IMR-90 (cell line): ENCODE measurements around the gene B4GALT7. TPM values are rescaled to one million over a fixed set of nuclear protein-coding genes. Genes with fewer than 3 reads are reported as not detected.

Source experiments
- ATAC-seq: fragments of 200-7000 bp; cut with Tn5 transposase; 2 replicates; pipeline ENCODE4 v1.9.1; 2020; ENCODE audit warnings: low read depth, mild to moderate bottlenecking, moderate library complexity
- BruUV-seq: library from RNA; stranded (reverse); fragments of 400-500 nt; replicated peaks from 2 replicates; lab custom pipeline; 2021; lab: Mats Ljungman, UMichigan
- CTCF ChIA-PET: fragments of 300-600 bp; formaldehyde crosslinking; extraction: SDS; loops from one replicate; lab custom pipeline; 2021; ENCODE audit warnings: antibody characterized with exemption; lab: Yijun Ruan, JAX
- POLR2A ChIA-PET: fragments of 300-600 bp; sonication (Branson Sonifier 250); formaldehyde crosslinking; loops from one replicate; lab custom pipeline; 2022; ENCODE audit warnings: antibody characterized with exemption; ENCODE audit not compliant: unreplicated experiment; lab: Charles Lee
- DNase-seq: peaks from one replicate; pipeline ENCODE4 v3.0.0; 2013
- H2AFZ ChIP-seq: replicated peaks from 2 replicates; pipeline ENCODE3; 2013; ENCODE audit warnings: low read length, mild to moderate bottlenecking; ENCODE audit not compliant: poor library complexity
- H2AK5ac ChIP-seq: 2 replicates; pipeline ENCODE4 v1.6.1; 2013; ENCODE audit warnings: low read depth, low read length, inconsistent platforms
- H2AK9ac ChIP-seq: replicated peaks from 2 replicates; pipeline ENCODE3; 2013; ENCODE audit warnings: mild to moderate bottlenecking, low read depth, low read length, moderate library complexity; ENCODE audit not compliant: poor library complexity
- H2BK120ac ChIP-seq: 2 replicates; pipeline ENCODE4 v1.6.1; 2013; ENCODE audit warnings: low read depth, low read length, inconsistent platforms
- H2BK15ac ChIP-seq: 3 replicates; pipeline ENCODE4 v1.6.1; 2013; ENCODE audit warnings: low read depth, low read length, inconsistent platforms
- H2BK20ac ChIP-seq: 2 replicates; pipeline ENCODE4 v1.6.1; 2013; ENCODE audit warnings: low read depth, mild to moderate bottlenecking, inconsistent platforms, low read length, moderate library complexity
- H2BK5ac ChIP-seq: 2 replicates; pipeline ENCODE4 v1.6.1; 2013; ENCODE audit warnings: mild to moderate bottlenecking, low read depth, low read length, inconsistent platforms; ENCODE audit not compliant: poor library complexity, severe bottlenecking
- H3K14ac ChIP-seq: replicated peaks from 2 replicates; pipeline ENCODE4 v1.6.1; 2013; ENCODE audit warnings: low read depth, low read length, inconsistent platforms
- H3K18ac ChIP-seq: 2 replicates; pipeline ENCODE4 v1.6.1; 2013; ENCODE audit warnings: low read depth, low read length, control low read depth
- H3K23ac ChIP-seq: 2 replicates; pipeline ENCODE4 v1.6.1; 2013; ENCODE audit warnings: low read depth, low read length, inconsistent platforms
- H3K27ac ChIP-seq: 2 replicates; pipeline ENCODE4 v1.5.1; 2013; ENCODE audit warnings: mild to moderate bottlenecking, control low read depth, low read length; ENCODE audit not compliant: insufficient read depth
- H3K27me3 ChIP-seq: 2 replicates; pipeline ENCODE4 v1.6.1; 2013; ENCODE audit warnings: low read length; ENCODE audit not compliant: control insufficient read depth, insufficient read depth
- H3K36me3 ChIP-seq: 2 replicates; pipeline ENCODE4 v1.6.1; 2013; ENCODE audit warnings: low read length, mixed read lengths; ENCODE audit not compliant: control insufficient read depth, insufficient read depth
- H3K4ac ChIP-seq: 2 replicates; pipeline ENCODE4 v1.6.1; 2013; ENCODE audit warnings: low read depth, low read length, inconsistent platforms
- H3K4me1 ChIP-seq: 2 replicates; pipeline ENCODE4 v1.6.1; 2013; ENCODE audit warnings: low read length, mixed read lengths; ENCODE audit not compliant: control insufficient read depth, insufficient read depth
- H3K4me2 ChIP-seq: 2 replicates; pipeline ENCODE4 v1.6.1; 2013; ENCODE audit warnings: low read depth, mild to moderate bottlenecking, control low read depth, low read length, moderate library complexity
- H3K4me3 ChIP-seq: 2 replicates; pipeline ENCODE4 v1.5.1; 2013; ENCODE audit warnings: low read depth, mild to moderate bottlenecking, control low read depth, low read length, moderate library complexity; ENCODE audit not compliant: insufficient read depth
- H3K56ac ChIP-seq: 2 replicates; pipeline ENCODE4 v1.6.1; 2013; ENCODE audit warnings: low read length, inconsistent platforms; ENCODE audit not compliant: insufficient read depth; ENCODE audit errors: extremely low read depth
- H3K79me1 ChIP-seq, 2 experiments: 2 replicates each; pipeline ENCODE4 v1.6.1; 2013; ENCODE audit warnings: low read length in 2 of 2, inconsistent platforms in 1 of 2, low read depth in 1 of 2
- H3K9ac ChIP-seq: 2 replicates; pipeline ENCODE4 v1.6.1; 2013; ENCODE audit warnings: low read depth, low read length, control low read depth
- H3K9me1 ChIP-seq: 2 replicates; pipeline ENCODE4 v1.6.1; 2013; ENCODE audit warnings: low read length, inconsistent platforms; ENCODE audit not compliant: insufficient read depth
- H3K9me3 ChIP-seq: 2 replicates; pipeline ENCODE4 v1.6.1; 2013; ENCODE audit warnings: low read length; ENCODE audit not compliant: control insufficient read depth, insufficient read depth
- H4K20me1 ChIP-seq: 2 replicates; pipeline ENCODE4 v1.6.1; 2013; ENCODE audit warnings: low read length, inconsistent platforms; ENCODE audit not compliant: insufficient read depth
- H4K5ac ChIP-seq: 2 replicates; pipeline ENCODE4 v1.6.1; 2013; ENCODE audit warnings: mild to moderate bottlenecking, low read depth, low read length, control low read depth
- H4K8ac ChIP-seq, 2 experiments: 2 replicates each; pipeline ENCODE4 v1.6.1; 2013; ENCODE audit warnings: low read depth in 2 of 2, low read length in 2 of 2, control low read depth in 1 of 2, inconsistent platforms in 1 of 2
- H4K91ac ChIP-seq: 2 replicates; pipeline ENCODE4 v1.6.1; 2013; ENCODE audit warnings: low read depth, low read length, inconsistent platforms; ENCODE audit not compliant: insufficient read depth
- CEBPB ChIP-seq: IDR thresholded peaks from 2 replicates; pipeline ENCODE4 v1.6.1; 2012; ENCODE audit warnings: low read depth, low read length, improper control_type of control experiment
- FOS ChIP-seq: fragments of 150-350 bp; IDR thresholded peaks from 2 replicates; pipeline ENCODE4 v1.6.1; 2016; ENCODE audit warnings: low read depth, low read length
- RAD21 ChIP-seq: IDR thresholded peaks from 2 replicates; pipeline ENCODE4 v1.6.1; 2012; ENCODE audit warnings: low read length, improper control_type of control experiment
- WGBS, 2 experiments: methylation state at CpG; one replicate each; pipeline versions ENCODE4 v1.1.5 to v1.1.7; 2013; ENCODE audit warnings: missing lambda C conversion rate in 2 of 2; ENCODE audit not compliant: insufficient read length in 1 of 2; ENCODE audit errors: extremely low coverage in 2 of 2; 5-methylcytosine and 5-hydroxymethylcytosine counted together
- dilution Hi-C: fragments of 300-500 bp; cut with HindIII; formaldehyde crosslinking; loops from one replicate; pipeline ENCODE4 v1.14.3; 2018; ENCODE audit warnings: low sequenced_read_pairs; ENCODE audit not compliant: unreplicated experiment
- in situ Hi-C: fragments of 300-500 bp; cut with MboI; formaldehyde crosslinking; loops from 3 replicates; pipeline ENCODE4 v1.14.3; 2019; ENCODE audit warnings: low sequenced_read_pairs, inconsistent platforms, mixed read lengths
- intact Hi-C: fragments of 100-400 bp; cut with micrococcal nuclease; formaldehyde crosslinking; loops from 2 replicates; pipeline ENCODE4 v1.10.0; 2022
- polyA plus RNA-seq, 3 experiments: library from polyadenylated mRNA; depleted of rRNA; stranded (reverse); fragments of >200 nt; gene quantifications; 2 replicates each; pipeline ENCODE4 v1.2.3, GENCODE V29; 2012; ENCODE audit warnings: low replicate concordance in 1 of 3
- total RNA-seq: library from RNA; depleted of rRNA; stranded (reverse); fragments of >200 nt; gene quantifications from 2 replicates; pipeline ENCODE4 v1.2.3, GENCODE V29; 2012
- TF ChIP-seq, protein P1 (sequence below): fragments of 150-350 bp; IDR thresholded peaks from 2 replicates; pipeline ENCODE4 v1.6.1; 2017; ENCODE audit warnings: mild to moderate bottlenecking, antibody characterized with exemption, low read length, low read depth

Gene B4GALT7
- total and polyA plus RNA-seq, 2 of the 4 experiments (the other 2 are of a cell fraction): 29.2 to 79.6 TPM

DNA sequence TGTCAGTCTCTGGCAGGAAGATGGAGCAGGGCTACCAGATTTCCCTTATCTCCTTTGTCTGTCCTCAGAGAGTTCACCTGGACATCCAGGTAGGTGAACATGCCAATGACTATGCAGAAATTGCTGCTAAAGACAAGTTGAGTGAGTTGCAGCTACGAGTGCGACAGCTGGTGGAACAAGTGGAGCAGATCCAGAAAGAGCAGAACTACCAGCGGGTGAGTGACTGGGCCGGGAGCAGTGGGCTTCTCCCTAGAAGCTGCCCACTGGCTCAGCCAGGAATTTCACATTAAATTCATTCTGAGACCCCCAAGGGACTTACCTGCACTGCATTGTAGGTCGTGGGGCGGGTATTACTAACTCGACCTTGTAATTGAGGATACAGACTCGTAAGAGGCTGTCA lies 5.9 kb upstream of the B4GALT7 start:
- H2BK20ac ChIP-seq: no peak overlapping the region
- H4K8ac ChIP-seq: no peak overlapping the region
- peaks cover 8% of the 10 kb centered on the region; the same call in 1 of the 2 replicates for H4K20me1 ChIP-seq
- H3K9ac ChIP-seq: no peak overlapping the region
- H4K91ac ChIP-seq: no peak overlapping the region
- no peak overlapping the region; the same call in 1 of the 2 replicates for H3K23ac ChIP-seq
- no peak overlapping the region for H3K4ac ChIP-seq
- no peak for TF ChIP-seq RAD21
- TF ChIP-seq CEBPB: no peak
- no peak for TF ChIP-seq FOS
- TF ChIP-seq, protein P1, sequence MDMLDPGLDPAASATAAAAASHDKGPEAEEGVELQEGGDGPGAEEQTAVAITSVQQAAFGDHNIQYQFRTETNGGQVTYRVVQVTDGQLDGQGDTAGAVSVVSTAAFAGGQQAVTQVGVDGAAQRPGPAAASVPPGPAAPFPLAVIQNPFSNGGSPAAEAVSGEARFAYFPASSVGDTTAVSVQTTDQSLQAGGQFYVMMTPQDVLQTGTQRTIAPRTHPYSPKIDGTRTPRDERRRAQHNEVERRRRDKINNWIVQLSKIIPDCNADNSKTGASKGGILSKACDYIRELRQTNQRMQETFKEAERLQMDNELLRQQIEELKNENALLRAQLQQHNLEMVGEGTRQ: no peak
- ATAC-seq (no peak), DNase-seq (no peak)
- CTCF ChIA-PET: no interaction called here
- WGBS, 2 experiments: 92% methylated on average over 4 of the region's 8 CpGs; no CpG with 5 or more reads in 1 of the 2 experiments
- no peak overlapping the region for H3K14ac ChIP-seq
- POLR2A ChIA-PET: no interaction called here
- H2AK9ac ChIP-seq: peak overlapping the region; percentile 5
- H3K27ac ChIP-seq: no peak overlapping the region
- BruUV-seq: no TSS peak
- intact Hi-C loops (no loop called here), in situ Hi-C loops (no loop called here), dilution Hi-C loops (no loop called here)
- H2BK15ac ChIP-seq: no peak overlapping the region
- H3K56ac ChIP-seq: no peak overlapping the region
- H4K5ac ChIP-seq: no peak overlapping the region
- no peak overlapping the region for H3K4me2 ChIP-seq
- H3K9me1 ChIP-seq: peaks cover 19% of the 10 kb centered on the region
- H2AK5ac ChIP-seq: no peak overlapping the region
- H2AFZ ChIP-seq: no peak overlapping the region
- H3K79me1 ChIP-seq: peaks cover 15 to 44% of the 10 kb centered on the region in 2 experiments
- H3K27me3 ChIP-seq: no peaks in the 10 kb centered on the region
- H3K4me1 ChIP-seq: peaks cover 3% of the 10 kb centered on the region; the same call in 1 of the 2 replicates
- no peak overlapping the region for H3K4me3 ChIP-seq
- no peak overlapping the region for H2BK120ac ChIP-seq
- no peaks in the 10 kb centered on the region for H3K9me3 ChIP-seq
- no peak overlapping the region for H2BK5ac ChIP-seq
- H3K18ac ChIP-seq: no peak overlapping the region
- peaks cover 35% of the 10 kb centered on the region for H3K36me3 ChIP-seq
